Muscle of leg (tissue), 11 donors: ENCODE results near the gene KRTAP4-6. TPM values are rescaled to one million over a fixed set of nuclear protein-coding genes. Genes with fewer than 3 reads are reported as not detected.
"Not testable (repeated sequence)": the region's sequence is repeated elsewhere in the genome, so short reads cannot be mapped to it uniquely, and the experiment has no call there.

Experiments used
- DNase-seq: peaks from one replicate; pipeline ENCODE4 v3.0.0; 2013
- H3K27ac ChIP-seq: one replicate; pipeline ENCODE4 v1.5.1; 2013; ENCODE audit warnings: mild to moderate bottlenecking, low read length, control low read depth
- H3K27me3 ChIP-seq: one replicate; pipeline ENCODE4 v1.6.1; 2013; ENCODE audit warnings: low read length; ENCODE audit not compliant: control insufficient read depth, insufficient read depth
- H3K36me3 ChIP-seq: one replicate; pipeline ENCODE4 v1.6.1; 2013; ENCODE audit warnings: low read length; ENCODE audit not compliant: control insufficient read depth, insufficient read depth
- H3K4me1 ChIP-seq: one replicate; pipeline ENCODE4 v1.6.1; 2013; ENCODE audit warnings: low read length; ENCODE audit not compliant: control insufficient read depth, insufficient read depth
- H3K4me3 ChIP-seq: one replicate; pipeline ENCODE4 v1.5.1; 2013; ENCODE audit warnings: low read length, control low read depth
- H3K9me3 ChIP-seq: replicated peaks from 2 replicates; pipeline ENCODE4 v1.6.1; 2013; ENCODE audit warnings: low read depth, low read length; ENCODE audit not compliant: control insufficient read depth
- WGBS: methylation state at CpG from one replicate; pipeline ENCODE4 v1.1.5; 2013; ENCODE audit warnings: missing lambda C conversion rate; ENCODE audit not compliant: insufficient coverage; 5-methylcytosine and 5-hydroxymethylcytosine counted together
- polyA plus RNA-seq, 8 donors: library from polyadenylated mRNA; unstranded; fragments of 120-200 nt; gene quantifications; one replicate each; pipeline versions ENCODE4 v1.2.1 to v1.2.3, GENCODE V29; 2013; ENCODE audit warnings: inconsistent platforms in 1 of 8, low replicate concordance in 1 of 8; ENCODE audit not compliant: insufficient read length in 8 of 8, insufficient read depth in 1 of 8
- total RNA-seq: library from RNA; stranded (reverse); fragments of 120-200 nt; gene quantifications from one replicate; pipeline ENCODE4 v1.2.4, GENCODE V29; 2013

Gene KRTAP4-6
- total and polyA plus RNA-seq, 9 donors, result not detected

DNA sequence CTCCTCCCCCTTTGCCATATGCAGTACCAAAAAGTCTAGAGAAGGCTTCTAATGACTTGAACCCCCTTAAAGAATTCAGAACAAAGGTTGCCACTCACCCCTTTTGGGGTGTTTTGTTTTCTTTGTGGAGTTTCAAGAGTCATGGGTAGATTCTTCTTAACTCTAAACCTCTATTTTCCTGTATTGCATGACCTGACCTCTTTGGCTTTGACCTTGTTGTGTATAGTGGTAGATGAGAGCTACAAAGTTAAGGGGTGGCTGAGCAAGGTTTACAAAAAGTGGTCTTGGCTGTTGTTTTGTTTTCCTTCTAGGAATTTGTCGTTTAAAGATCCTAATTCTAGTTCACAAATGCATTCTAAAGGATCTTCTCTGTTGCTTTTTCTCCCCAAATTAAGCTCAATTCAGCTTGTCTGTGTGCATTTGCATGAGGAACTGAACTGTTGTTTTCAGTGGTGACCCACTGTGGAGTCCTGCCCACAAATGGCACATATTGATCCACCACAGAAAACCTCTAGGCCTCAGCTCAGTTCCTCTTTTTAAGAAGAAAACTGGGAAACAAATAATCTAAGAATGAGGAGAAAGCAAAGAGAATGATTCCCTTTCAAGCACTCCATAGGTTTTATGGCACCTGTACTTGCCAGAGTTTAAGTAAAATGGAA is 31.5 kb downstream of the KRTAP4-6 start:
- H3K4me1 ChIP-seq, H3K27me3 ChIP-seq, H3K9me3 ChIP-seq, H3K4me3 ChIP-seq, H3K36me3 ChIP-seq, H3K27ac ChIP-seq, DNase-seq: not testable (repeated sequence)
- WGBS, result no CpG with 5 or more reads among the region's 1 CpG

DNA sequence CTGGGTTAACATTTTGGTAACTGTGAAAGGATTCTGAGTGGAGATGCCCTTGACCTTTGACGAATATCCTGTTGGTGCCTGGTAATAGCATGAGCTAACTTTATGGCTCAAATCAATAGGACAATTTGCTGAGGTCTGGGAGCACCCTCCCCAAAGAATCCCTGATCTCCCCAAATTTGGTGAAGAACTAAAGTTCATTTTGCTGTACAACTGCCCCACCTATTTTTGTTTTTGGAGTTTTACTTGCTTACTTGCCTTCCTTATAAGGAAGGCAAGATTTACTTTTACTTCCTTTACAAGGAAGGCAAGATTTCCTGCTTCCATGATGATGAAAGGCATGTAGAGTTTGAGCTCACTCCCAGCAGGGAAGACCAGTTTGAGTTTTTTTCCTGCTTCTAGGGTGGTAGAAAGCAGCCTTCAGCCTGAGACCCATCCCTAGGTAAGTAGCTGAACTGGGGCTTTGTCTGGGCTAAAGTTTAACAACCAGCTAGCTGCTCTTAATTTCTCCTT is 32.3 kb downstream of the KRTAP4-6 start:
- Histone ChIP-seq H3K4me3 (no peak overlapping the region), H3K27ac (no peak overlapping the region), H3K9me3 (no peaks in the 10 kb centered on the region), H3K36me3 (no peaks in the 10 kb centered on the region), H3K4me1 (no peaks in the 10 kb centered on the region), H3K27me3 (no peaks in the 10 kb centered on the region)
- no CpG with 5 or more reads among the region's 1 CpG for WGBS
- DNase-seq, result no peak

DNA sequence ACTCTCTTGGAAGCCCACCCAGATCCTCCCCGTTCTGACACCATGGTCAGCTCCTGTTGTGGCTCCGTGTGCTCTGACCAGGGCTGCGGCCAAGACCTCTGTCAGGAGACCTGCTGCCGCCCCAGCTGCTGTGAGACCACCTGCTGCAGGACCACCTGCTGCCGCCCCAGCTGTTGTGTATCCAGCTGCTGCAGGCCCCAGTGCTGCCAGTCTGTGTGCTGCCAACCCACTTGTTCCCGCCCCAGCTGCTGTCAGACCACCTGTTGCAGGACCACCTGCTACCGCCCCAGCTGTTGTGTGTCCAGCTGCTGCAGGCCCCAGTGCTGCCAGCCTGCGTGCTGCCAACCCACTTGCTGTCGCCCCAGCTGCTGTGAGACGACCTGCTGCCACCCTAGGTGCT is 35.0 kb downstream of the KRTAP4-6 start, which contains the start of gene KRTAP4-9:
TSS of gene KRTAP4-9 (plus strand) at position 43 of the 400 bp plus-strand sequence. CDS start at position 43, 0 bp downstream.
- not testable (repeated sequence) for H3K4me1 ChIP-seq, H3K27me3 ChIP-seq, DNase-seq, H3K27ac ChIP-seq, H3K36me3 ChIP-seq, H3K4me3 ChIP-seq, H3K9me3 ChIP-seq
- 59% methylated on average over 9 of the region's 10 CpGs for WGBS

DNA sequence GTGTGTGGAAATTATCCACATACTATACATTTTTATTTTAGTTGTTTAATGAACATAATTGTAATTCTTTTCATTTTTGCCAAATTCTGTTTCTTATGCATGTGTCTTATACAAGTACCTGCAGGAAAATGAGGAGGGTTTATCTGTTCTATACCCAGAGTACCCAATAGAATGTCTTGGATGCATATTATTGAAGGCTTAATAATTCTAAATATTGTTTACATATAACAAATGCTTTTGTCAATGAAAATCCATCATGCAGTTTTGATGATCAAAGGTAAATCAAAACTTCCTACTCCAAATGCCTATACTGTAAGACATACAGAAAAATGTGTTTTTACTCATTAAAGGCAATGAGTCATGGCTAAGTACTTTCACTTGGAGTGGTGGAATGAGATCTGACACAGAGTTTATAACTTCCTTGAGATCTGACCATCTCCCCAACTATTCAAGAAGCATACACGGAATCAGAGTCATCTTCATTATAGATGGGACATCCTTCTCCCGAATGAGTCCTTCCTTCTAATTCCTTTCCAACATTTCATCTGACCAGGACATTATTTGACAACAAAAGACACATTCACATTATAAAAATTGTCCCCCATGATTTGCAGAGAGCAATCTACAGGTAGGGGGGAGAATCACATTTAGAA is 35.8 kb downstream of the KRTAP4-6 start:
- H3K4me1 ChIP-seq, H3K27me3 ChIP-seq, H3K36me3 ChIP-seq, DNase-seq, H3K27ac ChIP-seq, H3K9me3 ChIP-seq, H3K4me3 ChIP-seq: not testable (repeated sequence)
- no CpG with 5 or more reads among the region's 2 CpGs for WGBS

DNA sequence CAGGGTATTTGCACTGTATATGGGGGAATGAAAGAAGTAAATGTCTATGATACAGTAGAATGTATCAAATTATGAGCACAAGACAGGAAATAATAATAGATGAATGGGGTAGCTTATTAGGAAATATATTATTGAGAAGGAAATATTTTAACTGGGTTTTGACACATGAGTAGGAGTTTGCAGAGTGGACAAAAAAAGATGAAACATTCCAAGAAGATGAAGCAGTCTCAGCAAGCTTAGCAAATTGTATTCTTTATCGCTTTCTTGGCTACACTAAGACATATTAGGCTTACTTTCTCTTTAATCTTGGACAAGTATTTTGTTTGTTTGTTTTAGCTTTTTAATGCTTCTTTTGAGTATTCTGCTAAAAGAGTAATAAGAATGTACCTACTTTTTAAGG is 36.4 kb downstream of the KRTAP4-6 start:
- no peak overlapping the region for H3K27ac ChIP-seq
- H3K4me1 ChIP-seq, result no peaks in the 10 kb centered on the region
- no peak overlapping the region for H3K4me3 ChIP-seq
- no CpG with 5 or more reads among the region's 1 CpG for WGBS
- H3K27me3 ChIP-seq, result no peaks in the 10 kb centered on the region
- H3K9me3 ChIP-seq, result no peaks in the 10 kb centered on the region
- DNase-seq, result no peak
- H3K36me3 ChIP-seq, result no peaks in the 10 kb centered on the region

DNA sequence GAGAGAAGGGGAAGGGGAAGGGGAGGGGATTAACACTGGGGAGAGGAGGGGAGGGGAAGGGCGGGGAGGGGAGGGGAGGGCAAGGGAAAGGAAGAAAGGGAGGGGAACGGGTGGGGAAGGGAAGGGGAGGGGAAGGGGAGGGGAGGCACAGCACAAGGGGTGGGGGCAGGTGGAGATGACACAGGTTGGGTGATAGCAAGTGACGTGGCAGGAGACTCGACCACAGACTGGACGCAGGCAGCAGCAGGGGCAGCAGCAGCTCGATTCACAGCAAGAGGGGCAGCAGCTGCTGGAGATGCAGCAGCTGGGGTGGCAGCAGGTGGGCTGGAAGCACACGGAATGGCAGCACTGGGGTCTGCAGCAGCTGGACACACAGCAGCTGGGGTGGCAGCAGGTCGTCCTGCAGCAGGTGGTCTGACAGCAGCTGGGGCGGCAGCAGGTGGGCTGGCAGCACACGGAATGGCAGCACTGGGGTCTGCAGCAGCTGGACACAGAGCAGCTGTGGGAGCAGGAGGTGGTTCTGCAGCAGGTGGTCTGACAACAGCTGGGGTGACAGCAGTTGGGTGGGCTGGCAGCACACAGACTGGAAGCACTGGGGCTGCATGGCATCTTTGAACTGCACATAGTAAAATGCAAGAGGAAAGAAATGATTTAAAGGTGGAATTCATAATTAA is 38.6 kb downstream of the KRTAP4-6 start, which contains the start of gene KRTAP4-16:
TSS of gene KRTAP4-16 (minus strand) at position 624 of the 674 bp plus-strand sequence. CDS start at position 624, 0 bp downstream.
- 41% methylated on average over 9 of the region's 10 CpGs for WGBS
- no peaks in the 10 kb centered on the region for H3K36me3 ChIP-seq
- no peaks in the 10 kb centered on the region for H3K4me1 ChIP-seq
- no peaks in the 10 kb centered on the region for H3K9me3 ChIP-seq
- no peak for DNase-seq
- no peak within 1 kb of the TSS for H3K4me3 ChIP-seq
- H3K27me3 ChIP-seq, result no peaks in the 10 kb centered on the region
- no peak within 1 kb of the TSS for H3K27ac ChIP-seq

DNA sequence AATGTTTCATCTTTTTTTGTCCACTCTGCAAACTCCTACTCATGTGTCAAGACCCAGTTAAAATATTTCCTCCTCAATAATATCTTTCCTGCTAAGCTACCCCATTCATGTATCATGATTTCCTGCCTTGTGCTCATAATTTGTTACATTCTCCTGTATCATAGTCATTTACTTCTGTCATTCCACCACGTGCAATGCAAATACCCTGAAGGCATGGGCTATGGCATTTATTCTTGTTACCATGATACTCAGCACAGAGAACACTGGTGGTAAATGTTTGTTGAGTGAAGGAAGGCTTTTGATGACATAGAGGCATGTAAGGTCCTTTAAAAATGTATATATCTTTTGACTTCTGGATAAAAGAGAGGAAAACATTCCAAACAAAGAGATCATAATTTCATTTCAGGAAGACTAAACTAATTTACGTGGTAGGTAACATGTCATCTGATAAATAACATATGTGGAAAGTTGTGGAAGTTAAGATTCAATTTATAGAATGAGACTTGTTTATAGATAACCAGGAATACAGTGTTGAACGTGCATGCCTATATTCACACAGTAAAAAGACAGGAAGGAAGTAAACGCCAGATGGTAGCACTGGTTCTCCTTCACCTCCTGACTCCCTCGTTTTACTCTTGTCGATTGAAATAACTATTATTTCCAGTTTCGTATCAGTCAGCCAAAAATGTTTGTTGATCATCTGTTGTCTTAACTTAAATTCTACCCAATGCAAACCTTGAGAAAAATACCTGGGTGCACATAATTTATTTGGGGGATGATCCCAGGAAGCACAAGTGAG is 40.5 kb downstream of the KRTAP4-6 start:
- no CpG with 5 or more reads among the region's 7 CpGs for WGBS
- not testable (repeated sequence) for DNase-seq, H3K36me3 ChIP-seq, H3K4me3 ChIP-seq, H3K27ac ChIP-seq, H3K4me1 ChIP-seq, H3K9me3 ChIP-seq, H3K27me3 ChIP-seq

DNA sequence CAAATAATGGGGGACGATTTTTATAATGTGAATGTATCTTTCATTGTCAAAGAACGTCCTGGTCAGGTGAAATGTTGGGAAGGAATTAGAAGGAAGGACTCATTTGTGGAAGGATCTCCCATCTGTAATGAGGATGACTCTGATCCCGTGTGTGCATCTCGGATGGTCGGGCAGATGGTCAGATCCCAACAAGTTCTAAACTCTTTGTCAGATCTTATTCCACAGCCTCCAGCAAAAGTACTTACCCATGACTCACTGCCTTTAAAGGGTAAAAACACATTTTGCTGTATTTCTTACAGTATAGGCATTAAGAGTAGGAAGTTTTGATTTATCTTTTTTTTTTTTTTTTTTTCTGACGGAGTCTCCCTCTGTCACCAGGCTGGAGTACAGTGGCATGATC is 41.9 kb downstream of the KRTAP4-6 start:
- no peaks in the 10 kb centered on the region for H3K9me3 ChIP-seq
- H3K27me3 ChIP-seq, result no peaks in the 10 kb centered on the region
- H3K4me3 ChIP-seq, result no peak overlapping the region
- H3K27ac ChIP-seq, result no peak overlapping the region
- H3K36me3 ChIP-seq, result no peaks in the 10 kb centered on the region
- WGBS, result no CpG with 5 or more reads among the region's 6 CpGs
- DNase-seq, result no peak
- no peaks in the 10 kb centered on the region for H3K4me1 ChIP-seq

DNA sequence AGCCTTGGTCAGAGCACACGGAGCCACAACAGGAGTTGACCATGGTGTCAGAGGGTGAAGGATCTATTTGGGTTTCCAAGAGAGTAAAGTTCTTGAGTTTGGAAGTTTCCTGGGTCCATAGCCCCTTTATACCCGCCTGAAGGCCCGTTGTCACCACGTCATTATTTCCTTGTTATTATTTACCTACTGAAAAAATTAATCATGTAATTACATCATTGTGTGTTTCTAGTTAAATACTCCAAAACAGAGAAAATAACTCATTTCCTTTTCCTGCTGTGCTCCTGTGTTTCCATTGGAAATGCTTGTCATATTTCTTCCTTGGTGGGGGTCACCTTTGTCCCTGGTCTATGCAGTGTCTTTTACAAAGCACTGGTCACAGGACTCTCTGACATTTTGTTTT is 42.3 kb downstream of the KRTAP4-6 start, which contains the start of gene KRTAP4-8:
TSS of gene KRTAP4-8 (minus strand) at position 101 of the 400 bp plus-strand sequence. CDS start at position 43, 58 bp downstream.
- Histone ChIP-seq H3K36me3 (no peaks in the 10 kb centered on the region), H3K27me3 (no peaks in the 10 kb centered on the region), H3K4me3 (no peak within 1 kb of the TSS), H3K9me3 (no peaks in the 10 kb centered on the region), H3K4me1 (no peaks in the 10 kb centered on the region), H3K27ac (no peak within 1 kb of the TSS)
- DNase-seq, result no peak
- WGBS, result 50% methylated on average over 1 of the region's 4 CpGs
